Liver (tissue), 9 donors: ENCODE measurements around the gene PCDHA7. TPM values are rescaled to one million over a fixed set of nuclear protein-coding genes. Genes with fewer than 3 reads are reported as not detected.
"Not testable (repeated sequence)": the region's sequence is repeated elsewhere in the genome, so short reads cannot be mapped to it uniquely, and the experiment has no call there.

ENCODE experiments used
- DNase-seq: peaks from one replicate; pipeline ENCODE4 v3.0.0-alpha.2; 2017; ENCODE audit warnings: low spot score
- H3K27ac ChIP-seq, 2 donors: one replicate each; pipeline ENCODE4 v1.7.0; 2013; ENCODE audit warnings: inconsistent platforms in 2 of 2, low read length in 2 of 2, control low read depth in 1 of 2, low read depth in 1 of 2, mild to moderate bottlenecking in 1 of 2
- H3K27me3 ChIP-seq, 4 donors: one replicate each; pipeline versions ENCODE4 v1.6.1 to v1.7.0; 2013; ENCODE audit warnings: low read length in 3 of 4, inconsistent platforms in 1 of 4, mild to moderate bottlenecking in 1 of 4, moderate library complexity in 1 of 4; ENCODE audit not compliant: control insufficient read depth in 4 of 4, insufficient read depth in 4 of 4
- H3K36me3 ChIP-seq, 4 donors: one replicate each; pipeline versions ENCODE4 v1.6.1 to v1.7.0; 2013; ENCODE audit warnings: low read length in 3 of 4, mild to moderate bottlenecking in 3 of 4, low read depth in 1 of 4, moderate library complexity in 1 of 4; ENCODE audit not compliant: control insufficient read depth in 4 of 4, insufficient read depth in 3 of 4
- H3K4me1 ChIP-seq, 4 donors: one replicate each; pipeline versions ENCODE4 v1.6.1 to v1.7.0; 2013; ENCODE audit warnings: low read length in 3 of 4, mild to moderate bottlenecking in 3 of 4, moderate library complexity in 1 of 4; ENCODE audit not compliant: control insufficient read depth in 4 of 4, insufficient read depth in 4 of 4
- H3K4me3 ChIP-seq, 3 donors: one replicate each; pipeline versions ENCODE4 v1.6.1 to v1.7.0; 2013; ENCODE audit warnings: low read length in 3 of 3, control low read depth in 1 of 3, low read depth in 1 of 3, mild to moderate bottlenecking in 1 of 3
- H3K9ac ChIP-seq, 2 donors: one replicate each; pipeline ENCODE4 v1.7.0; 2013; ENCODE audit warnings: low read length in 2 of 2, mild to moderate bottlenecking in 2 of 2, moderate library complexity in 2 of 2, control low read depth in 1 of 2, low read depth in 1 of 2
- H3K9me3 ChIP-seq, 4 donors: one replicate each; pipeline versions ENCODE4 v1.6.1 to v1.7.0; 2013; ENCODE audit warnings: low read length in 3 of 4; ENCODE audit not compliant: control insufficient read depth in 4 of 4
- FOXA1 ChIP-seq: IDR thresholded peaks from 2 replicates; pipeline ENCODE4 v1.6.1; 2016; ENCODE audit warnings: antibody characterized with exemption
- FOXA2 ChIP-seq: IDR thresholded peaks from 2 replicates; pipeline ENCODE4 v1.6.1; 2016; ENCODE audit warnings: antibody characterized with exemption
- HNF4A ChIP-seq, 2 donors: conservative IDR thresholded peaks; 2 replicates each; pipeline ENCODE4 v1.6.1; 2016; ENCODE audit warnings: antibody characterized with exemption in 2 of 2, mild to moderate bottlenecking in 2 of 2
- JUND ChIP-seq, 2 donors: IDR thresholded peaks; 2 replicates each; pipeline ENCODE4 v1.6.1; 2016; ENCODE audit warnings: antibody characterized with exemption in 2 of 2
- NR2F2 ChIP-seq: IDR thresholded peaks from 2 replicates; pipeline ENCODE4 v1.6.1; 2016; ENCODE audit warnings: antibody characterized with exemption
- RAD21 ChIP-seq, 2 donors: IDR thresholded peaks; 2 replicates each; pipeline ENCODE4 v1.6.1; 2016; ENCODE audit warnings: antibody characterized with exemption in 2 of 2, mild to moderate bottlenecking in 2 of 2
- RXRA ChIP-seq, 2 donors: IDR thresholded peaks; 2 replicates each; pipeline ENCODE4 v1.6.1; 2017 to 2018; ENCODE audit warnings: antibody characterized with exemption in 2 of 2, mild to moderate bottlenecking in 1 of 2
- TAF1 ChIP-seq: conservative IDR thresholded peaks from 2 replicates; pipeline ENCODE4 v1.6.1; 2016; ENCODE audit warnings: antibody characterized with exemption, mild to moderate bottlenecking
- YY1 ChIP-seq: IDR thresholded peaks from 2 replicates; pipeline ENCODE4 v1.6.1; 2016; ENCODE audit warnings: antibody characterized with exemption, mild to moderate bottlenecking
- WGBS: extraction: QIAGEN DNeasy Blood & Tissue Kit; methylation state at CpG from one replicate; pipeline ENCODE4 v1.1.7; 2013; 5-methylcytosine and 5-hydroxymethylcytosine counted together
- polyA plus RNA-seq, 2 donors: library from polyadenylated mRNA; stranded (reverse) in 1 of 2; unstranded in 1 of 2; fragments of 200-250 nt in 1 of 2; fragments of >200 nt in 1 of 2; fragmentation: Nextera tagmentation in 1 of 2; extraction: Ambion mirVana in 1 of 2; gene quantifications; one replicate each; pipeline versions ENCODE4 v1.2.1 to v1.2.3, GENCODE V29; 2013 to 2015
- total RNA-seq, 2 donors: library from RNA; depleted of rRNA; stranded (reverse); fragments of >200 nt; gene quantifications; one replicate each; pipeline ENCODE4 v1.2.3, GENCODE V29; 2014
- TF ChIP-seq, protein P1 (sequence below): IDR thresholded peaks from 2 replicates; pipeline ENCODE4 v1.6.1; 2016; ENCODE audit warnings: antibody characterized with exemption
- TF ChIP-seq, protein P2 (sequence below): fragments of 150-350 bp; IDR thresholded peaks from 2 replicates; pipeline ENCODE4 v1.5.1; 2017; ENCODE audit warnings: improper control_type of control experiment, low read depth, low read length; ENCODE audit not compliant: missing input control
- TF ChIP-seq, protein P3 (sequence below): IDR thresholded peaks from 2 replicates; pipeline ENCODE4 v1.6.1; 2016; ENCODE audit warnings: antibody characterized with exemption
- TF ChIP-seq, protein P4 (sequence below): IDR thresholded peaks from 2 replicates; pipeline ENCODE4 v1.6.1; 2016; ENCODE audit warnings: antibody characterized with exemption, mild to moderate bottlenecking
- TF ChIP-seq, protein P5 (sequence below): IDR thresholded peaks from 2 replicates; pipeline ENCODE4 v1.6.1; 2016; ENCODE audit warnings: antibody characterized with exemption
- donor health status: healthy.
- donor health status: healthy.
- donor health status: healthy.
- donor health status: healthy.
- donor health status: healthy.

Gene PCDHA7
- total and polyA plus RNA-seq, 4 donors = 0.05 TPM; not detected in 2

DNA sequence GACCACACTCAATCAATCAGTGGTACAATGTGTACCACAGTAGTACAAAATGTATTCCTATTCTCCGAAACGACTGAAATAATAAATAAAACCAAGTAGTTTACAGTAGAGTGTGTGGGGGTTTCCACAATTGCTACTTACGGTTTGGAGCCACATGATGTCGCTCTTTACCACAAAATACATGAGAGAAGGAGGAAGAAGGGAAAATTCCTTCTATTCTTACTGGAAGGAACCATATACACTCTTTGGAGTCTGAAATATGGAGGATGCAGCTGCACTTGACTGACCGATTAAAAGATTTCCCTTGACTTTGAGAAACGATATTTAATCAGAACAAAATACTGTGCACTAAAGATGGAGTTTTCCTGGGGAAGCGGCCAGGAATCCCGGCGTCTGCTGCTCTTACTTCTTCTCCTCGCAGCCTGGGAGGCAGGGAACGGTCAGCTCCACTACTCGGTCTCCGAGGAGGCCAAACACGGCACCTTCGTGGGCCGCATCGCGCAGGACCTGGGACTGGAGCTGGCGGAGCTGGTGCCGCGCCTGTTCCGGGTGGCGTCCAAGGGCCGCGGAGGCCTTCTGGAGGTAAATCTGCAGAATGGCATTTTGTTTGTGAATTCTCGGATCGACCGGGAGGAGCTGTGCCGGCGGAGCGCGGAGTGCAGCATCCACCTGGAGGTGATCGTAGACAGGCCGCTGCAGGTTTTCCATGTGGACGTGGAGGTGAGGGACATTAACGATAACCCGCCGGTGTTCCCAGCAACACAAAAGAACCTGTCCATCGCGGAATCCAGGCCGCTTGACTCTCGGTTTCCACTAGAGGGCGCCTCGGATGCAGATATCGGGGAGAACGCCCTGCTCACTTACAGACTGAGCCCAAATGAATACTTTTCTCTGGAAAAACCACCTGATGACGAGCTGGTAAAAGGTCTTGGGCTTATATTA, 27.0 kb upstream of the PCDHA7 start, which contains the start of gene PCDHA4:
PCDHA4 (plus strand) TSS at position 235 of the 942 bp plus-strand sequence.
- 23% methylated on average over 47 of the region's 47 CpGs for WGBS
- peaks cover 29 to 51% (median 36%) of the 10 kb centered on the region in 4 donors for H3K9me3 ChIP-seq
- H3K27me3 ChIP-seq = peaks cover 0 to 2% (median 0%) of the 10 kb centered on the region in 4 donors
- no peaks in the 10 kb centered on the region for H3K4me1 ChIP-seq
- peak within 1 kb of the TSS in 2 of 3 donors; percentile 7 to 8 for H3K4me3 ChIP-seq
- no peak within 1 kb of the TSS for H3K27ac ChIP-seq
- TF ChIP-seq NR2F2 = no peak
- TF ChIP-seq, protein P1, sequence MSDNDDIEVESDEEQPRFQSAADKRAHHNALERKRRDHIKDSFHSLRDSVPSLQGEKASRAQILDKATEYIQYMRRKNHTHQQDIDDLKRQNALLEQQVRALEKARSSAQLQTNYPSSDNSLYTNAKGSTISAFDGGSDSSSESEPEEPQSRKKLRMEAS = no peak
- TF ChIP-seq RXRA (IDR thresholded peaks at IDR 0.05) = no peak
- no peak for TF ChIP-seq HNF4A (conservative IDR thresholded peaks at IDR 0.05)
- TF ChIP-seq YY1 = no peak
- no peak for TF ChIP-seq TAF1
- no peak for DNase-seq
- H3K9ac ChIP-seq = no peak within 1 kb of the TSS
- H3K36me3 ChIP-seq = no peaks in the 10 kb centered on the region

DNA sequence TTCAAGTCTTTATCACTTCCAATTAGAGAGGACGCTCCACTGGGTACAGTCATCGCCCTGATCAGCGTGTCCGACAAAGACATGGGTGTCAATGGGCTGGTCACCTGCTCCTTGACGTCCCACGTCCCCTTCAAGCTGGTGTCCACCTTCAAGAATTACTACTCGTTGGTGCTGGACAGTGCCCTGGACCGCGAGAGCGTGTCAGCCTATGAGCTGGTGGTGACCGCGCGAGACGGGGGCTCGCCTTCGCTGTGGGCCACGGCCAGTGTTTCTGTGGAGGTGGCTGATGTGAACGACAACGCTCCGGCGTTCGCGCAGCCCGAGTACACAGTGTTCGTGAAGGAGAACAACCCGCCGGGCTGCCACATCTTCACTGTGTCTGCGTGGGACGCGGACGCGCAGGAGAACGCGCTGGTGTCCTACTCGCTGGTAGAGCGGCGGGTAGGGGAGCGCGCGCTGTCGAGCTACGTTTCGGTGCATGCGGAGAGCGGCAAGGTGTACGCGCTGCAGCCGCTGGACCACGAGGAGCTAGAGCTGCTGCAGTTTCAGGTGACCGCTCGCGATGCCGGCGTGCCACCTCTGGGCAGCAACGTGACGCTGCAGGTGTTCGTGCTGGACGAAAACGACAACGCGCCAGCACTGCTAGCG, 25.7 kb upstream of the PCDHA7 start:
- 57% methylated on average over 62 of the region's 62 CpGs for WGBS
- not testable (repeated sequence) for H3K4me3 ChIP-seq, H3K9ac ChIP-seq, H3K27me3 ChIP-seq, H3K4me1 ChIP-seq, H3K27ac ChIP-seq, DNase-seq, H3K36me3 ChIP-seq
- peaks cover 21 to 42% (median 24%) of the 10 kb centered on the region in 4 donors for H3K9me3 ChIP-seq

DNA sequence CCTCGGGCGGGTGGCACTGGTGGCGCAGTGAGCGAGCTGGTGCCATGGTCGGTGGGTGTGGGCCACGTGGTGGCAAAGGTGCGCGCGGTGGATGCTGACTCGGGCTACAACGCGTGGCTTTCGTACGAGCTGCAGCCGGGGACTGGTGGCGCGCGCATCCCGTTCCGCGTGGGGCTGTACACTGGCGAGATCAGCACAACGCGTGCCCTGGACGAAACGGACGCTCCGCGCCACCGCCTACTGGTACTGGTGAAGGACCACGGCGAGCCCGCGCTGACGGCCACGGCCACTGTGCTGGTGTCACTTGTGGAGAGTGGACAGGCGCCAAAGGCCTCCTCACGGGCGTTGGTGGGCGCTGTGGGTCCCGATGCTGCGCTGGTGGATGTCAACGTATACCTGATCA, 25.2 kb upstream of the PCDHA7 start:
- H3K4me1 ChIP-seq = no peaks in the 10 kb centered on the region
- H3K36me3 ChIP-seq = no peaks in the 10 kb centered on the region
- no peak overlapping the region for H3K9ac ChIP-seq
- peak overlapping the region in 1 of 3 donors; percentile 26 for H3K4me3 ChIP-seq
- no peak overlapping the region for H3K27ac ChIP-seq
- peaks cover 0 to 3% (median 1%) of the 10 kb centered on the region in 4 donors for H3K27me3 ChIP-seq
- no peak for DNase-seq
- H3K9me3 ChIP-seq = peaks cover 20 to 41% (median 22%) of the 10 kb centered on the region in 4 donors
- 62% methylated on average over 43 of the region's 43 CpGs for WGBS
- TF ChIP-seq, protein P2, sequence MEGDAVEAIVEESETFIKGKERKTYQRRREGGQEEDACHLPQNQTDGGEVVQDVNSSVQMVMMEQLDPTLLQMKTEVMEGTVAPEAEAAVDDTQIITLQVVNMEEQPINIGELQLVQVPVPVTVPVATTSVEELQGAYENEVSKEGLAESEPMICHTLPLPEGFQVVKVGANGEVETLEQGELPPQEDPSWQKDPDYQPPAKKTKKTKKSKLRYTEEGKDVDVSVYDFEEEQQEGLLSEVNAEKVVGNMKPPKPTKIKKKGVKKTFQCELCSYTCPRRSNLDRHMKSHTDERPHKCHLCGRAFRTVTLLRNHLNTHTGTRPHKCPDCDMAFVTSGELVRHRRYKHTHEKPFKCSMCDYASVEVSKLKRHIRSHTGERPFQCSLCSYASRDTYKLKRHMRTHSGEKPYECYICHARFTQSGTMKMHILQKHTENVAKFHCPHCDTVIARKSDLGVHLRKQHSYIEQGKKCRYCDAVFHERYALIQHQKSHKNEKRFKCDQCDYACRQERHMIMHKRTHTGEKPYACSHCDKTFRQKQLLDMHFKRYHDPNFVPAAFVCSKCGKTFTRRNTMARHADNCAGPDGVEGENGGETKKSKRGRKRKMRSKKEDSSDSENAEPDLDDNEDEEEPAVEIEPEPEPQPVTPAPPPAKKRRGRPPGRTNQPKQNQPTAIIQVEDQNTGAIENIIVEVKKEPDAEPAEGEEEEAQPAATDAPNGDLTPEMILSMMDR = no peak
- TF ChIP-seq, protein P3, sequence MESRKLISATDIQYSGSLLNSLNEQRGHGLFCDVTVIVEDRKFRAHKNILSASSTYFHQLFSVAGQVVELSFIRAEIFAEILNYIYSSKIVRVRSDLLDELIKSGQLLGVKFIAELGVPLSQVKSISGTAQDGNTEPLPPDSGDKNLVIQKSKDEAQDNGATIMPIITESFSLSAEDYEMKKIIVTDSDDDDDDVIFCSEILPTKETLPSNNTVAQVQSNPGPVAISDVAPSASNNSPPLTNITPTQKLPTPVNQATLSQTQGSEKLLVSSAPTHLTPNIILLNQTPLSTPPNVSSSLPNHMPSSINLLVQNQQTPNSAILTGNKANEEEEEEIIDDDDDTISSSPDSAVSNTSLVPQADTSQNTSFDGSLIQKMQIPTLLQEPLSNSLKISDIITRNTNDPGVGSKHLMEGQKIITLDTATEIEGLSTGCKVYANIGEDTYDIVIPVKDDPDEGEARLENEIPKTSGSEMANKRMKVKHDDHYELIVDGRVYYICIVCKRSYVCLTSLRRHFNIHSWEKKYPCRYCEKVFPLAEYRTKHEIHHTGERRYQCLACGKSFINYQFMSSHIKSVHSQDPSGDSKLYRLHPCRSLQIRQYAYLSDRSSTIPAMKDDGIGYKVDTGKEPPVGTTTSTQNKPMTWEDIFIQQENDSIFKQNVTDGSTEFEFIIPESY = no peak
- no peak for TF ChIP-seq RXRA (IDR thresholded peaks at IDR 0.05)
- TF ChIP-seq FOXA1 = no peak
- TF ChIP-seq HNF4A (conservative IDR thresholded peaks at IDR 0.05) = no peak
- no peak for TF ChIP-seq RAD21 (IDR thresholded peaks at IDR 0.05)
- TF ChIP-seq, protein P4, sequence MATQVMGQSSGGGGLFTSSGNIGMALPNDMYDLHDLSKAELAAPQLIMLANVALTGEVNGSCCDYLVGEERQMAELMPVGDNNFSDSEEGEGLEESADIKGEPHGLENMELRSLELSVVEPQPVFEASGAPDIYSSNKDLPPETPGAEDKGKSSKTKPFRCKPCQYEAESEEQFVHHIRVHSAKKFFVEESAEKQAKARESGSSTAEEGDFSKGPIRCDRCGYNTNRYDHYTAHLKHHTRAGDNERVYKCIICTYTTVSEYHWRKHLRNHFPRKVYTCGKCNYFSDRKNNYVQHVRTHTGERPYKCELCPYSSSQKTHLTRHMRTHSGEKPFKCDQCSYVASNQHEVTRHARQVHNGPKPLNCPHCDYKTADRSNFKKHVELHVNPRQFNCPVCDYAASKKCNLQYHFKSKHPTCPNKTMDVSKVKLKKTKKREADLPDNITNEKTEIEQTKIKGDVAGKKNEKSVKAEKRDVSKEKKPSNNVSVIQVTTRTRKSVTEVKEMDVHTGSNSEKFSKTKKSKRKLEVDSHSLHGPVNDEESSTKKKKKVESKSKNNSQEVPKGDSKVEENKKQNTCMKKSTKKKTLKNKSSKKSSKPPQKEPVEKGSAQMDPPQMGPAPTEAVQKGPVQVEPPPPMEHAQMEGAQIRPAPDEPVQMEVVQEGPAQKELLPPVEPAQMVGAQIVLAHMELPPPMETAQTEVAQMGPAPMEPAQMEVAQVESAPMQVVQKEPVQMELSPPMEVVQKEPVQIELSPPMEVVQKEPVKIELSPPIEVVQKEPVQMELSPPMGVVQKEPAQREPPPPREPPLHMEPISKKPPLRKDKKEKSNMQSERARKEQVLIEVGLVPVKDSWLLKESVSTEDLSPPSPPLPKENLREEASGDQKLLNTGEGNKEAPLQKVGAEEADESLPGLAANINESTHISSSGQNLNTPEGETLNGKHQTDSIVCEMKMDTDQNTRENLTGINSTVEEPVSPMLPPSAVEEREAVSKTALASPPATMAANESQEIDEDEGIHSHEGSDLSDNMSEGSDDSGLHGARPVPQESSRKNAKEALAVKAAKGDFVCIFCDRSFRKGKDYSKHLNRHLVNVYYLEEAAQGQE = no peak
- TF ChIP-seq FOXA2 = no peak
- TF ChIP-seq, protein P5, sequence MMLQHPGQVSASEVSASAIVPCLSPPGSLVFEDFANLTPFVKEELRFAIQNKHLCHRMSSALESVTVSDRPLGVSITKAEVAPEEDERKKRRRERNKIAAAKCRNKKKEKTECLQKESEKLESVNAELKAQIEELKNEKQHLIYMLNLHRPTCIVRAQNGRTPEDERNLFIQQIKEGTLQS = no peak
- TF ChIP-seq YY1 = no peak
- TF ChIP-seq JUND (IDR thresholded peaks at IDR 0.05) = no peak
- TF ChIP-seq TAF1 = no peak
- TF ChIP-seq, protein P1 = no peak
